Hematopoietic multipotent progenitor cell treated with erythropoietin and hydrocortisone succinate and interleukin-3 and kit ligand, for 4 days (in vitro differentiated cells): ENCODE results near the gene PDF.
"Not testable (repeated sequence)": the region's sequence is repeated elsewhere in the genome, so short reads cannot be mapped to it uniquely, and the experiment has no call there.

ENCODE experiments used
- DNase-seq: peaks from one replicate; pipeline ENCODE4 v3.0.0-alpha.2; 2015

The PDF gene

DNA sequence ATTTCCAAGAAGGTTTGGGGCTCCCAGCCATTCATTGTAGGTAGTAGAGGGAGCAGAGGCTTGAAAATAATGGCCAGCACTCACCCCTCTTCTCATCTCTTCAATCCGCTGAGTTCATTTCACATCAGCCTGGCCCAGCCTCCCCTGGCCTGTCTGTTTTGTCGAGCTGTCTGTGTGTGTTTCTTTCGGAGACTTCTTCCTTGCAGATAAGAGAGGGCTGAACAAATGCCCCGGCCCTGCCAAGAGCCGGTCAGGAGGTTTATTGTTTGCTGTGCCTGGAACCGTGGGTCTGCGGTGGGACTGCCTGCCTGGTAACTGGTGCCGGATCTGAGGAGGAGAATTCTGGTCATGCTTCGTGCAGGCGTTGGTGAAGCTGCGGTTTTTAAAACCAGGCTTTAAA lies 15.9 kb downstream of the PDF start:
- no peak for DNase-seq

DNA sequence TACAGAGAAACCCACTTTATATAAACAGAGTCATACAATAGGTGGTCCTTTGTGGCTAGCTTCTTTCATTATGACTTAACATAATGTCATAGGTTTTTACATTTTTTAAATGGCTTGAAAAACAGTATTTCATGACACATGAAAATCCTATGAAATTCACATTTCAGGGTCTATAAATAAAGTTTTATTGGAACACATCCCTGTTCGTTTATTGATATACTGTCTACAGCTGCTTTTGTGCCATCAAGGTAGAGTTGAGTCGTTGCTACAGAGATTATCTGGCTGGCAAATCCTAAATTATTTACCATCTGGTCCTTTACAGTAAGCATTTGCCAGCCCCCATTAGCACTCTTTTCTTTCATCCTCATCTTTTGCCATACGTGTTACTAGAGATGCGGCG lies 16.9 kb downstream of the PDF start:
- no peak for DNase-seq

DNA sequence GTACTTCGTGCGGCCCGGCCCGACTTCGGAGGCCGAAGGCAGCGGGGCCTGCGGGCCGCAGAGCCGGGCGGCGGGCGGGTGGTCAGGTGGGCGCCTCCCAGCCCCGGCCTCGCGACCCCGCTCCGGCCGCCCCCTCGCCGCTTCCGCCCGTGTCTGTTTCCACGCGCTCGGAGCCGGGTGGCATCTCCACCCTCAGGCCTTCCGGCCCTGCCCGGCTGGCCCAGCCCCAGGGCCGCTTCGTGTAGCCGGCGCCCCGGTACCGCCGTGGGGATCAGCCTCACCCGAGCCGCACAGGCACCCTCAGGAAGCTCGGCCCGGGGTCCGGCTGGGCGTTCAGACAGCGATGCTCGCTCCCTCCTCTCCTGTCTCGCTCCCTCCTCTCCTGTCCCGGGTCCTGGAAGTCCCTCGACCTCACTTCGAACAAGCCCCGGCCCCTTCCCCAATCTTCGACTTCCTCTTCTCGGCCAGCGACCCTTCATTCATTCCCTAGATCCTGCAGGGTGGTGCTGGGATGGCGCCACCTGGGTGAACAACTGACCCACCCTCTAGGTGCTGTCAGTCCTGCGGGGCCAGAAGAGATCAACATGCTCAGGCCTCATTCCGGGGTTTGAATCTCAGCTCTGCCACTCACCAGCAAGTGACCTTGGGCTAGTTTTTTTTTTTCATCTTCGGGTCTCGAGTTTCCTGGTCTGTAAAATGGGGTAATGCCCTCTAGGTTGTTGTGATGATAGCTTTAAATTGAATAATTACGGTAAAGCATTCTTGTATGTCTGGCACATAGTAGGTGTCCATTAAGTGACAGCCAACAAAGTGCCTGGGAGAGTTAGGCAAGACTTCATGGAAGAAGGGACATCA lies 18.6 kb downstream of the PDF start:
- peak; percentile 64 for DNase-seq

DNA sequence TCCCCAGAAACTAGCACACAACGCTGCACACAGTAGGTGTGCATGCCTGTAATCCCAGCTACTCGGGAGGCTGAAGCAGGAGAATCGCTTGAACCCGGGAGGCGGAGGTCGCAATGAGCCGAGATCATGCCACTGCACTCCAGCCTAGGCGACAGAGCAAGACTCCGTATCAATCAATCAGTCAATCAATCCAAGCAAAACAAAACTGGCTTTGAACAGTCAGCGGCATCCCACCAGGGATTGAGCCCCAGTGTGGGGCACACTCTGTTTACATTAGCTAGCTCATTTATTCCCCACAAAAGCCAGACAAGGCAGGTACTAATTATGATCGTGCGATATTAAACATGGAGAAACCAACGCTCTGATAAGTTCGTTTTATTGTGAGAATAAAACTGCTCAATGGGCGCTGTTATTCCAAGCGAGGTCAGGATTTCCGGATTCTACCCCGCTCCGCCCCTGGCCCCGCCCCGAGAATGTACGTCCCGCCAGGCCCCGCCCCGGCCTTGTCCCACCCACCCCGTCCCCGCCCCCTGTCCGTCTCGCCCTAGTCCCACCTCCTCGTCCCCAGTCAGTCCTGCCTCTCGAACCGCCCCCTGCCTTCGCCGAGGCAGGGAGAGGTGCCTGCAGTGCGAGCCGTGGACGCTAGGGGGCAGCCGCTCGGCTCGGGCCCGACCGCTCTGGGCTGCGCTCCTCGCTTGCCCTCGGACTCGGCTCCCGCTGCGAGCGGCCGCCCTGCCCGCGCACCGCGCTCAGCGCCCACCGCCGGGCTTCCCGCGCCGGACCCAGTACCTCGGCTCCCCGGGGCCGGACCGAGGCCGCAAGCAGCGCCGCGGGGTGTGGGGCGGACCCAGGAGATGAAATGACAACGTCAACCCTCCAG lies 19.5 kb downstream of the PDF start, which contains the start of gene VPS4A:
VPS4A (plus strand) TSS at position 698 of the 880 bp plus-strand sequence; CDS start at position 860, 162 bp downstream.
- peak; percentile 99 for DNase-seq

DNA sequence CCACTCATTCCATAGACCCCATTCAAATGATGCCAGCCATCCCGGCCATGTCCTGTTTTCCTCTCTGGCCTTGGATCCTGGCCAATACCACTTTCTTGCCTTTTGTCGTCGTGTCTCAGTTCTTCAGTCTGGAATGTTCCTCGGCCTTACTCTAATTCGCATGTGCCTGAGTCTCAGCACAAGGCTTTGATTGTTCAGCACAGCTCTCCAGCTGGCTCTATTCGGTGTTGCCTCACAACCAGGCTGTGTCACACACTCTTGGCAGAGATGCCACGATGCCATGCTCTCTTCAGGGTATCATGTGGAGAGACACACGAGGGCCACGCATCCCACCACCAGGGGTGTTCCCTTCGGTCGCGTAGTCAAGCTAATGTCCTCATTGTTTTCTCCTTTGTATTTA lies 21.1 kb downstream of the PDF start:
- no peak for DNase-seq

DNA sequence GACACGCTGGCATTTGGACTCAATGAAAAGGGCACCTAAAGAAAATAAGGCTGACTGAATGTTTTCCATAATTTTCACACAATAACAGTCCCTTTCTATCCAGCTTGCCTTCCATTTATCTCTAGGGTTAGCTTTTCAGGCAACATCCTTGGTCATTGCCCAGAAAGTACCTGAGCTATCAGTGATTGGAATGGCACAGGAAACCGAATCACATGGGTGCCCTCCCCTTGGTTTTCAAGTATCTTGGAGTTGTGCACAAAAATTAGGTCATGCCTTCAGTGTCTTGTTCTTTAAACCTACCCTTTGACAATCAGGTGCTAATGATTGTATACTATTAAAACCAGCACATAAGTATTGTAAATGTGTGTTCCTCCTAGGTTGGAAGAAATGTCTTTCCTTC lies 22.5 kb downstream of the PDF start:
- DNase-seq = no peak

DNA sequence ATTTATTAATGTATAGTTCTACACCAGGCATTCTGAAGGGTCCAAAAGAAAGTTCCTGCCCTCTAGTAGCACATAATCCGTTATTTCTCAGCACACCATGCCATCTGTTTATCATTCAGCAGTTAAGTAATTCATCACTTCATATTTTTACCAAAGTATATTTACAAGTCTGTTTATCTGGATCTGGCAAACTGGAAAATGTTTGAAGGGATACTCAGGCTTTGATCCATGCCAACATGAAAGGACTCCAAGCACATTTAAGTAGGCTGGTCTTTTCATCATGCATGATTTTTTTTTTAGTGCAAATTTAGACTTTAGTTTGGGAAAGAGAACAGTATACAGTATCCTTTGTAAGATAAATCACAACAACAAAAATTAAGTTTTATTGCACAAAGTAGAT lies 23.3 kb downstream of the PDF start:
- DNase-seq = no peak

DNA sequence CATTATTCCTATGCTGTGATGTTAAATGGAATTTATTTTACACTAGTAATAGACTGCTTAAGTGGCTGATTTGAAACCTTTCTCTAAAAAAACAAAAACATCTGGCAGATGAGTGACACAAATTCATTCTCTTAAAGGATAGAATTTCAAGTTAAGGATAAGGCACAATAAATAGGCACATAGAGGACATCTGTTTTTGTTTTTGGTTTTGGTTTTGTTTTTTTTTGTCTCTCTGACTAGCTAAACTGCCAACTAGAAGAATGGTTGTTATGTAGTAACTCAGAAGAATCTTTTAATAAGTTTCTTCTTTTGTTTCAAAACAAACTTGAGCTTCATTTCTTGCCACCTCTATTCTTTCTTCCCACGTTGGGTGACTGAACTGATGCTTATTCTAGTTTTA lies 24.4 kb downstream of the PDF start:
- no peak for DNase-seq

DNA sequence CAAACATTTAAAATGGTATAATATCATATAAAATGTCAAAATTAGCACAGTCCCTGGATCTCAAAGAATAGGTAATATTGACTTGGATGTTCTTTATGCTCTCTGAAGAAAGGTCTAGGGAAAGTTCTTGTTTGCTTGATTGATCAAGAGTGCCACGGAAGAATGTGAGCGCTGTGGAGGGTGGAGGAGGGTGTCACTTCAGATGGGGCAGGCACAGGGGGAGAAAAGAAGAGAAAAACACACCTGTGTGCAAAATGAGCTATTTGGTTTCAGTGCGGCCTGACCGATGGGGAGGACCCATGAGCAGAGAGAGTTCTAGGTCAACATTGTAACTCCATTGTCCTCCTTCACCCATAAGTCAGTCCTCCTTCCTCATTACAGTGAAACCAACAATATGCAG lies 28.1 kb downstream of the PDF start:
- DNase-seq = no peak

DNA sequence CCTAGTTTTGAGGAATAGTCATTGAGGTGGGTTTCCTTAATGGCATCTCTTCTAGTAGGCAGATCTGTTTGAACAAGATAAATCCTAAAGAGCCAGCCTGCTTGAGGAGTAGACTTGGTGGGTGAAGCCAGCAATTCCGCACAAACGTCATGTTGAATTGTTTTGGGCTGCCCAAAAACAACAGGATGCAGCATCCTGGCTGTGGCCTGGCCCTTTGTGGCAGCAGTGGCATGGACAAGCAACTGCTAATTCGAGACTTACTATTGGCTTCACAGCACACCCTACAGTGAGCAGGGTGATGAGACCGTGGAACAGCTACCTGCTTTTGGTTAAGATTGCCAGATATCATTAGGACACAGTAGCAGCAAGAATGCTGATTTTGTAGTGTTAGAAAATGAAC lies 28.5 kb downstream of the PDF start:
- no peak for DNase-seq

DNA sequence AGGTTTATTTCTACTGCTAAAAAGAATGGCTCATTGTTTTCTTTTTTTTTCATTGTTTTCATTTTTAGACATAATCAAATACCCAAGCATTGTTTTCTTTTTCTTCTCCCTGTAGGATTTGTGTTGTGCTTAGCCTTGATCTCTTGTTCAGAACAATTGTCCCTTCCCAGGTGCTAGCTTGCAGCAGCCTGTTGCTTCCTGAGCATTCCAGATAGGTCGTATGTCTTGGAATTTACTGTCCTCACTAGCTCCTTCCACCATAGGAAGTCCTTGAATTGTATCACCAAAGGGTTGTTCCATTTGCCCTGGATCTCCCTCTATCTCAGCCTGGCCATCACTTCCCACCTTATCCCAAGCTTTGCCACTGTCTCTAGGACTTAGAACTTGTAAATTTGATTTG lies 29.2 kb downstream of the PDF start:
- DNase-seq = no peak

DNA sequence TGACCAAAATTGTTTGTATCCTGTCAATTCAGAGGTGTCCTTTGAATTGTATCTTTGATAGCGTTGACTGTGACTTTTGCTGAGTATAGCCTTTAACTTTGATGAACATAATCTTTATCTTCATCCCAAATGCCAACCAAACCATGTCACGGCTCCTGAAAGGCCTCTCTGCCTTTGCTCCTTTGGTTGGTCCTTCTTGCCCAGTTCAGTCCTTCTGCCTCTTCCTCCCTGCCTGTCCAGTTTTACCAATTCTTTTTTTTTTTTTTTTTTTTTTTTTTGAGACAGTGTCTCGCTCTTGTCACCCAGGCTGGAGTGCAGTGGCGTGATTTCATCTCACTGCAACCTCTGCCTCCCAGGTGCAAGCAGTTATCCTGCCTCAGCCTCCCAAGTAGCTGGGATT lies 32.1 kb downstream of the PDF start:
- no peak for DNase-seq

DNA sequence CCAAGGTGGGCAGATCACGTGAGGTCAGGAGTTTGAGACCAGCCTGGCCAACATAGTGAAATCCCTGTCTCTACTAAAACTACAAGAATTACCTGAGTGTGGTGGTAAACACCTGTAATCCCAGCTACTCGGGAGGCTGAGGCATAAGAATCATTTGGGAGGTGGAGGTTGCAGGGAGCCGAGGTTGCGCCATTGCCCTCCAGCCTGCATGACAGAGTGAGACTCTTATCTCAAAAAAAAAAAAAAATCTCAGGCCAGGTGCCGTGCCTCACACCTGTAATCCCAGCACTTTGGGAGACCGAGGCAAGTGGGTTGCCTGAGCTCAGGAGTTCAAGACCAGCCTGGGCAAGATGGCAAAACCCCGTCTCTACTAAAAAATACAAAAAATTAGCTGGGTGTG lies 33.6 kb downstream of the PDF start:
- DNase-seq = not testable (repeated sequence)

DNA sequence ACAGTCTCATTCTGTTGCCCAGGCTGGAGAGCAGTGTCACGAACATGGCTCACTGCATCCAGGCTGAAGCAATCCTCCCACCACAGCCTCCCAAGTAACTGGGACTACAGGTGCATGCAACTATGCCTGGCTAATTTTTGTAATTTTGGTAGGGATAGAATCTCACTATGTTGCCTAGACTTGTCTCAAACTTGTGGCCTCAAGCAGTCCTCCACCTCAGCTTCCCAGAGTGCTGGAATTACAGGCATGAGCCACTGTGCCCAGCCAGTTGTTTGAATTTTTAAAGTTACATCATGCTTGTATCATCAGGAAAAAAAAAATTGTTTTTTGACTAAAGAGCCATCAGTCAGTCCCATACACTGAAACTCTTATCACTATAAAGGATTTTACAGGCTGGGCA lies 36.3 kb downstream of the PDF start:
- no peak for DNase-seq

DNA sequence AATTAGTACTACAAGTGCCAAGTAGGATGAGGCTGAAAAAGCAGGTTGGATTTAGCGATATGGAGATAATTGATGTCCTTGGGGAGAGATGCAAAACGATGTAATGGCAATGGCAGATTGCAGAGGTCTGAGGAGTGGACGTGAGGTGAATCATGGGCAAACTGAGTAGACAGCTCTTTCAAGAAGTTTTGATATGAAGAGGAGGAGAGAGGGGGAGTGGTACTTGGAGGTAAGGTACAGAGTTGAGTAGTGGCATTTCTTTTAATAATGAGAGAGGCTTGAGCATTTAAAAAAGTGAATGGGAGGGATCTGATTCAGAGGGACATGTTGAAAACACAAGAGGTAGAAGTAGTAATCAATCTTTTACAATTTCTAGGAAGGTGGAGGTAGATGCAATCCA lies 37.0 kb downstream of the PDF start:
- DNase-seq = no peak

DNA sequence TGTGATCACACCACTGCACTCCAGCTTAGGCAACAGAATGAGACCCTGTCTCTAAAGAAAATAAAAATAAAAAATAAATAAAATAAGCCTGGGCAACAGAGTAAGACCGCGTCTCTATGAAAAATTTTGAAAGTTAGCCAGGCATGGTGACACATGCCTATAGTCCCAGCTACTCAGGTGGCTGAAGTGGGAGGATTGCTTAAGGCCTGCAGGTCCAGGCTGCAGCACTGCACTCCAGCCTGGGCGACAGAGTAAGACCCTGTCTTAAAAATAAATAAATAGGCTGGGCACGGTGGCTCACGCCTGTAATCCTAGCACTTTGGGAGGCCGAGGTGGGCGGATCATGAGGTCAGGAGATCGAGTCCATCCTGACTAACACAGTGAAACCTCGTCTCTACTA lies 38.7 kb downstream of the PDF start:
- not testable (repeated sequence) for DNase-seq

DNA sequence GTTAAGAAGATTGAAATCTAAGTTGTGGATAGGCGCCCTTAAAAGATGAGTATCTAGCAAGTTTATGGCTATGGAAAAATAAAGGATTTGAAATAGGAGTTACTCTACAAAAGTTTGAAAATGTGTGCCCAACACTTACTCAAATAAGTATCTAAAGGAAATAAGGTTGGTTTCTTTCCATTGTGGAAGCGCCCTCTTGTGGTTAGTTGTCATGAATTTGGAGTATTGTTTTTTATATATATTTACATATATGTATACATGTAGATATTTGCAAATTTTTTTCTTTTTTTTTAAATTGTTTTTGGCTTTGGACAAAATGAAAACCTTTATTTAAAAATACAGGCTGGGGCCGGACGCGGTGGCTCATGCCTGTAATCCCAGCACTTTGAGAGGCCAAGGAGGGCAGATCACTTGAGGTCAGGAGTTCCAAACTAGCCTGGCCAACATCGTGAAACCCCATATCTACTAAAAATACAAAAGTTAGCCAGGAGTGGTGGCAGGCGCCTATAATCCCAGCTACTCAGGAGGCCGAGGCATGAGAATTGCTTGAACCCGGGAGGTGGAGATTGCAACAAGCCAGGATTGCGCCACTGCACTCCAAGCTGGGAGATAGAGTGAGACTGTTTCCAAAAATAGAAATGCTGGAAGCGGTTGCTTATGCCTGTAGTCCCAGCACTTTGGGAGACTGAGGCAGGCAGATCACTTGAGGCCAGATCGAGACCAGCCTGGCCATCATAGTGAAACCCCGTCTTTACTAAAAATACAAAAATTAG lies 43.3 kb downstream of the PDF start:
- DNase-seq = peak; percentile 86

DNA sequence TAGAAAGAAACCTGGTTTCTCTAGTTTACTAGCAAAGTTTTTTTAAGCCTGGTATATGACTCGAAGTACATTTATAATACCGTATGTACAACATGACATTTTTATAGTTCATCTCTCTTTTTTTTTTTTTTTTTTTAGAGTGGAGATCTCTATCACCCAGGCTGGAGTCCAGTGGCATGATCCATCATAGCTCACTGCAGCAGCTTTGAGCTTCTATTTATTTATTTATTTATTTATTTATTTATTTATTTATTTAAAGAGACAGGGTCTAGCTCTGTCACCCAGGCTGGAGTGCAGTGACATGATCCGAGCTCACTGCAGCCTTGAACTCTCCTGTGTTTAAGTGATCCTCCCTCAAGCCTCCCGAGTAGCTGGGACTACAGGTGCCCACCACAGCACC lies 45.1 kb downstream of the PDF start:
- no peak for DNase-seq

DNA sequence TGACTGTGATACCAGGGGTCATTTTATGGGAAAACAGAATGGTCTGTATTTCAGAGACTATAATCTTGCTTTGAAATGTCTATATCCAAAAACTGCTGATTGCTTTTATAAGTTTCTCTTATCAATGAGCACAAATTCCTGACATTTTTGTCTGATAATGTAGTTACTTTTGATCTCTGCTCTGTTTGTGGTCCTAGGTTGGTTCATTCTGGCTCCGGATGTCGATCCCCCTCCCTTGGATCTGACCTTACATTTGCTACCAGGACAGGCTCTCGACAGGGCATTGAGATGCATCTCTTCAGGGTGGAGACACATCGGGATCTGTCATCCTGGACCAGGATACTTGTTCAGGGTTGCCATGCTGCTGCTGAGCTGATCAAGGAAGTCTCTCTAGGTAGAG lies 46.5 kb downstream of the PDF start:
- no peak for DNase-seq

DNA sequence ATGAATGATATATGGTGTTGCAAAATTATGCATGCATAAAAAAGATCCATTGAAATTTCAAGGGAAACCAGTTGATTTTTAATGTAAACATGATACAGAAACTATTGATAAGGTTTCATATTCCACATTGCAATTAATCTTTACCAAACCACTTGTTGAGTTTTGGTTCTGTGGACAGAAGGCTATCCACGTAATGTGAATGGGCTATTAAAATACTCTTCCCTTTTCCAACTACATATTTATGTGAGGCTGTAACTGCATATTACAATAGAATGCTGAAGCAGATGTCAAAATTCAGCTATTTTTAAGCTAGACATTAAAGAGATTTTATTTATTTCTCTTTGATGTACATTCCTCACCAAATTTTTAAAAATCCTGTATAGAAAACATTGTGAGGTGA lies 53.0 kb downstream of the PDF start:
- DNase-seq = no peak
